Tibial nerve (tissue), 4 donors: Measurements from ENCODE around the gene IMPDH1.

Experiments used
- EP300 ChIP-seq, 2 donors: sonication (generic); formaldehyde crosslinking; IDR thresholded peaks; one replicate each; pipeline ENCODE4 v1.6.1; 2017; ENCODE audit warnings: antibody characterized with exemption in 2 of 2, mild to moderate bottlenecking in 1 of 2
- POLR2A ChIP-seq, 2 donors: fragments of 450-650 bp; IDR thresholded peaks; one replicate each; pipeline ENCODE4 v1.6.1; 2017; ENCODE audit warnings: antibody characterized with exemption in 2 of 2, mild to moderate bottlenecking in 2 of 2, moderate library complexity in 2 of 2
- TF ChIP-seq, protein P1 (sequence below), 5 experiments: fragments of 200-600 bp in 3 of 5; fragments of 450-650 bp in 2 of 5; sonication (generic) in 3 of 5; IDR thresholded peaks; one replicate each; pipeline ENCODE4 v1.5.1; 2016 to 2019; ENCODE audit warnings: antibody characterized with exemption in 5 of 5, mild to moderate bottlenecking in 3 of 5, moderate library complexity in 2 of 5

- no peak for TF ChIP-seq POLR2A (IDR thresholded peaks at IDR 0.05)
- TF ChIP-seq EP300 (IDR thresholded peaks at IDR 0.05) = no peak
- TF ChIP-seq, protein P1, sequence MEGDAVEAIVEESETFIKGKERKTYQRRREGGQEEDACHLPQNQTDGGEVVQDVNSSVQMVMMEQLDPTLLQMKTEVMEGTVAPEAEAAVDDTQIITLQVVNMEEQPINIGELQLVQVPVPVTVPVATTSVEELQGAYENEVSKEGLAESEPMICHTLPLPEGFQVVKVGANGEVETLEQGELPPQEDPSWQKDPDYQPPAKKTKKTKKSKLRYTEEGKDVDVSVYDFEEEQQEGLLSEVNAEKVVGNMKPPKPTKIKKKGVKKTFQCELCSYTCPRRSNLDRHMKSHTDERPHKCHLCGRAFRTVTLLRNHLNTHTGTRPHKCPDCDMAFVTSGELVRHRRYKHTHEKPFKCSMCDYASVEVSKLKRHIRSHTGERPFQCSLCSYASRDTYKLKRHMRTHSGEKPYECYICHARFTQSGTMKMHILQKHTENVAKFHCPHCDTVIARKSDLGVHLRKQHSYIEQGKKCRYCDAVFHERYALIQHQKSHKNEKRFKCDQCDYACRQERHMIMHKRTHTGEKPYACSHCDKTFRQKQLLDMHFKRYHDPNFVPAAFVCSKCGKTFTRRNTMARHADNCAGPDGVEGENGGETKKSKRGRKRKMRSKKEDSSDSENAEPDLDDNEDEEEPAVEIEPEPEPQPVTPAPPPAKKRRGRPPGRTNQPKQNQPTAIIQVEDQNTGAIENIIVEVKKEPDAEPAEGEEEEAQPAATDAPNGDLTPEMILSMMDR (IDR thresholded peaks at IDR 0.05) = no peak
Observed at GRCh38 chr7:128400566-128400965, 9.2 kb downstream of the IMPDH1 start.
